HG03457 (cell line): Measurements from ENCODE around the gene PRCP.
"Not testable (repeated sequence)": the region's sequence is repeated elsewhere in the genome, so short reads cannot be mapped to it uniquely, and the experiment has no call there.

ENCODE experiments used
- ATAC-seq: cut with Tn5 transposase; IDR thresholded peaks from one replicate; pipeline ENCODE4 v1.9.1; 2021; ENCODE audit warnings: moderate number of reproducible peaks; ENCODE audit not compliant: unreplicated experiment

Gene PRCP

GRCh38 chr11:82900277-82901164 is at the start of gene PRCP:
TSS of gene PRCP (minus strand) at chr11:82900430. CDS start at chr11:82900402, 28 bp downstream.
- peak; percentile 78 for ATAC-seq

- no peak for ATAC-seq
These were observed 49.1 kb upstream of the PRCP start for GRCh38 chr11:82949352-82949751.

DNA sequence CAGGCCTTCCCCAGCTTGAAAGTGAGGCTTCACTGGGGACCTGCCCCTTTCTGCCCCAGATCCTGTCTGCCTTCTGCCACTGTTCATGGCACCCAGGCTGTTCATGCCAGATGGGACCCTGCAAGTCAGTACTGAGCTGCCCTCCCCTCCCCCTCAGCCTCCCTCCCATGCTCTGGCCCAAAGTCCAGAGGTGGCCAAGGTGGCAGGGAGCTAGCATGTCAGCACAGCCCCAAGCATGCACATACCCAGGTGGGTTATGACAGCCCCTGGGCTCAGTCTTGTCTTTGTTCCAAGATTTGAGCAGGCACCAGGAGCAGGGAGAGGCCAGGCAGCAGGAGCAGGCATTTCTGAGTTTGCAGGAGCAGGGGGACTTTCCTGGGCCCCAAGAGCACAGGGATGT is 45.5 kb upstream of the PRCP start:
- ATAC-seq, result no peak

DNA sequence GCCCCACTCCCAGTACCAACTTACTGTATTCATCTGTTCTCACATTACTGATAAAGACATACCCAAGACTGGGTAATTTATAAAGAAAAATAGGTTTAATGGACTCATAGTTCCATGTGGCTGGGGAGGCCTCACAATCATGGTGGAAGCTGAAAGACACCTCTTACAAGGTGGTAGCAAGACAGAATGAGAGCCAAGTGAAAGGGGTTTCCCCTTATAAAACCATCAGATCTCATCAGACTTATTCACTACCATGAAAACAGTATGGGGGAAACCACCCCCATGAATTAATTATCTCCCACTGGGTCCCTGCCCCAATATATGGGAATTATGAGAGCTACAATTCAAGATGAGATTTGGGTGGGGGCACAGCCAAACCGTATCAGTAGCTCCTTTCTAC is 44.8 kb upstream of the PRCP start:
- ATAC-seq, result not testable (repeated sequence)

- ATAC-seq, result no peak
These were observed 44.0 kb upstream of the PRCP start for GRCh38 chr11:82944198-82944597.

DNA sequence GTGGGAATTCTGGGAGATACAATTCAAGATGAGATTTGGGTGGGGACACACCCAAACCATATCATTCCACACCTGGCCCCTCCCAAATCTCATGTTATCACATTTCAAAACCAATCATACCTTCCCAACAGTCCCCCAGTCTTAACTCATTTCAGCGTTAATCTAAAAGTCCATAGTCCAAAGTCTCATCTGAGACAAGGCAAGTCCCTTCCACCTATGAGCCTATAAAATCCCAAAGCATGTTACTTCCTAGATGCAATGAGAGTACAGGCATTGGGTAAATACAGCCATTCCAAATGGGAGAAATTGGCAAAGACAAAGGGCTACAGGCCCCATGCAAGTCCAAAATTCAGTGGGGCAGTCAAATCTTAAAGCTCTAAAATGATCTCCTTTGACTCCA is 43.2 kb upstream of the PRCP start:
- ATAC-seq, result not testable (repeated sequence)

- no peak for ATAC-seq
These were observed 42.1 kb upstream of the PRCP start for GRCh38 chr11:82942376-82942775.

- ATAC-seq, result no peak
These were observed 39.2 kb upstream of the PRCP start for GRCh38 chr11:82939456-82939855.

GRCh38 chr11:82937554-82937953 is 37.3 kb upstream of the PRCP start:
- no peak for ATAC-seq

DNA sequence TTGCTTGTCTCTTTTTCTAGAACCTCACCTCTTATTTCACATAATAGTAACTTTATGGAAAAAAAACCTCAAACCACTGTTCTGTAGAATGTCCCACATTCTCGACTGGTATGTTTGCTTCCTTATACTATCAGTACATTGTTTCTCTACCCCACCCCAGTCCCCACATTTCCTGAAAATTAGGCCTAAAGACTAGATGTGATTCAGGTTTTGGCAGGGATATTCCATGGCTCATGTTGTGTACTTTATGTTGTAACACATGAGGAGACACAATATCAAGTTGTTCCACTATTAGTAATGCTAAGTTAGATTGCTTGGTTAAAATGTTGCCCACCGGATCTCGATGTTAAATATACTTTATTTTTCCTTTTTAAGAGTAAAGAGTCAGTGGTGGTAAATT is 36.0 kb upstream of the PRCP start:
- ATAC-seq, result no peak

- no peak for ATAC-seq
These were observed 32.3 kb upstream of the PRCP start for GRCh38 chr11:82932564-82932963.

DNA sequence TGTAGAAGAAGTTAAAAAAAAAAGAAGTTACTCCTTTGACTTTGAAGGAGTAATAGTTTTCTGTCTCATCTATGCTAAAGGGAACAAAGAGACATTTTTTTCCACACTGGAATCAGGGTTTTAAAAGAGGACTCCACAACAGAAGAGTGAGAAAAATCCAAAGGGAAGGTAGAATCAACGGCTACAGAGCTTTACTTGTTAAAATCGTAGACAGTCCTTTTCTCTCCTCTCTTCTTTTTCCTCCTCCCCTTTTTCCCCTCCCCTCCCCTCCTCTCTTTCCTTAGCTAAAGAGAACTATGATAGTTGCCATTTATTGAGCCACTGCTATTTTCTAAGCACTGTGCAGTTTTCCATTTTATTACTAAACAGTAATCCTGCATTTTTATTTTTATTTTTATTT is 30.5 kb upstream of the PRCP start:
- ATAC-seq, result no peak

- ATAC-seq, result no peak
These were observed 30.0 kb upstream of the PRCP start for GRCh38 chr11:82930229-82930628.

- ATAC-seq, result no peak
These were observed 28.9 kb upstream of the PRCP start for GRCh38 chr11:82929121-82929520.

GRCh38 chr11:82927264-82927880 is 27.1 kb upstream of the PRCP start:
- ATAC-seq, result peak; percentile 50

DNA sequence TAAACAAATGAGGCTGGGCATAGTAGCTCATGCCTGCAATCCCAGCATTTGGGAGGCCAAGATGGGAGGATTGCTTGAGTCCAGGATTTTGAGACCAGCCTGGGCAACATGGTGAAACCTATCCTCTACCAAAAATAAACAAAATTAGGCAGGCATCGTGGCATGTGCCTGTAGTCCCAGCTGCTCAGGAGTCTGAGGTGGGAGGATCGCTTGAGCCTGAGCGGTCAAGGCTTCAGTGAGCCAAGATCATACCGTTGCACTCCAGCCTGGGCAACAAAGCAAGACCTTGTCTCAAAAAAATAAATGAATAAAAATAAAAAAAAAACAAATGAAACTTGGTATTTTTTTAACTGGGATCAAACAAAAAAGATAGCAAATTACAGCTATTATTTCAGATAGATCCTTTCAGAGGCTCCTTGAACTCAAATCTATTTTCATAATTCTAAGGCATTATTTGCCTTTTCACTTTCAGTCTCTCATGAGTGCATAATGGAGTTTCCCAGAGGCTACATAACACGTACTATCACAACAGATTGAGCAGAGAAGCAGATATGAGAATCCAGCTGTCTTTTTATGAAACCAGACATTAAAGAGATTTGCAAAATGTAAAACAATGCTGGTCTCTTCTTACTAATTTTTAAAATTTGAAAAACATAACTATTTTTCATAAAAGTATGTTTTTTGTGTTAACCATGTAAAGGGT is 24.4 kb upstream of the PRCP start:
- ATAC-seq, result no peak

DNA sequence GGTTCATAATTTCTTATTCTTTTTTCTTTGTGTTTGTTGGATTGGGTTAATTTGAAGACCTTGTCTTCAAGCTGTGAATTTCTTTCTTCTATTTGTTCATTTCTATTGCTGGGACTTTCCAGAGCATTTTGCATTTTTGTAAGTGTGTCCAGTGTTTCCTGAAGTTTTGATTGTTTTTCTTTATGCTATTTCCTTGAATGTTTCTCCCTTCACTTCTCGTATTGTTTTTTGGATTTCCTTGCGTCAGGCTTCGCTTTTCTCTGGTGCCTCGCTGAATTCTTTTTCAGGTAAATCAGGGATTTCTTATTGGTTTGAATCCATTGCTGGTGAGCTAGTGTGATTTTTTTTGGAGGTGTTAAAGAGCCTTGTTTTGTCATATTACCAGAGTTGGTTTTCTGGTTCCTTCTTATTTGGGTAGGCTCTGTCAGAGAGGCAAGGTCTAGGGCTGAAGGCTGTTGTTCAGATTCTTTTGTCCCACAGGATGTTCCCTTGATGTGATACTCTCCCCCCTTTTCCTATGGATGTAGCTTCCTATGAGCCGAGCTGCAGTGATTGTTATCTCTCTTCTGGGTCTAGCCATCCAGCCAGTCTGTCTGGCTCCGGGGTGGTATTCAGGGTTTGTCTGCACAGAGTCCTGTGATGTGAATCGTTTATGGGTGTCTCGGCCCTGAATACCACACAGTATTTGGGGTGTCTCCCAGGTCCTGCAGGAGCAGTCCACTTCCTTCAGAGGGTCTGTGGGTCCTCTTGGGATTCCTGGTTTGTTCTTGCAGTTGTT is 22.4 kb upstream of the PRCP start:
- not testable (repeated sequence) for ATAC-seq

DNA sequence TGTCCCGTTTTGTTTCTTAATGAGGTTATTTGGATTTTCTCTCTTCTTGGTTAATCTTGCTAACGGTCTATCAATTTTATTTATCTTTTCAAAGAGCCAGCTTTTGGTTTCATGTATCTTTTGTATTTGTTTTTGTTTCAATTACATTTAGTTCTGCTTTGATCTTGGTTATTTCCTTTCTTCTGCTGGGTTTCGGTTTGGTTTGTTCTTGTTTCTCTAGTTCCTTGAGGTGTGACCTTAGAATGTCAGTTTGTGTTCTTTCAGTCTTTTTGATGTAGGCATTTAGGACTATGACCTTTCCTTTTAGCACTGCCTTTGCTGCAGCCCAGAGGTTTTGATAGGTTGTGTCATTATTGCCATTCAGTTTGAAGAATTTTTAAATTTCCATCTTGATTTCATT is 20.0 kb upstream of the PRCP start:
- not testable (repeated sequence) for ATAC-seq

GRCh38 chr11:82919786-82920185 is 19.6 kb upstream of the PRCP start:
- not testable (repeated sequence) for ATAC-seq

DNA sequence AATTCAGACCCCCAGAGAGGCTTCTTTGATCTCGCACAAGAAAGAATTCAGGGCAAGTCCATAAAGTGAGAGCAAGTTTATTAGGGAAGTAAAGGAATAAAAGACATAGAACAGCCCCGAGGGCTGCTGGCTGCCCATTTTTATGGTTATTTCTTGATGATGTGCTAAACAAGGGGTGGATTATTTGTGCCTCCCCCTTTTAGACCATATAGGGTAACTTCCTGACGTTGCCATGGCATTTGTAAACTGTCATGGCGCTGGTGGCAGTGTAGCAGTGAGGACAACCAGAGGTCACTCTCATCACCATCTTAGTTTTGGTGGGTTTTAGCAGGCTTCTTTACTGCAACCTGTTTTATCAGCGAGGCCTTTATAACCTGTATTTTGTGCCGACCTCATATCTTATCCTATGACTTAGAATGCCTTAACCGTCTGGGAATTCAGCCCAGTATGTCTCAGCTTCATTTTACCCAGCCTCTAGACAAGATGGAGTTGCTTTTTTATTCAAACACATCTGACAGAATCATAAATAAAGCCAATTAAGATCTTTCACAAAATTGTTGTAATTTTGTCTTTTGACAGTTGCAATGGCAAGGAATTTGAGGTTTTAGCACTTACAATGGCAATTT is 8.9 kb upstream of the PRCP start:
- ATAC-seq, result no peak

DNA sequence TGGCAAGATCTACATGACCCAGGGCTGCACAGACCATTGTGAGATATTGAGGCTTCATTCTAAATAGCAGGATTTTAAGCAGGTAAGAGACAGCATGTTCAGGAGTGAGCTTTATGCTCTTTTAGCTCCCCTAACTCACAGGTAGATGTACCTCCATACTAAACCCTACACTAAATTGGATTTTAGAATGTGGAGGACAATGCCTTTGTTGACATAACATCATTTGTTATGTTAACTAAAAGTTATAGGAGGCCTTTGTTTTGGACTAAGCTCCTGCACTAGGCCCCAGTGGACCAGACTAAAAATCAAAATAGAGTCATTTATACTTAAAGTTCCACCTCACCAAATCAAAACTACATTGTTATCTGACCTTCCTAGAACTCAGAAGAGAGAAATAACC is 8.1 kb upstream of the PRCP start:
- ATAC-seq, result no peak
